Measurements from ENCODE around the gene CTNNA3.

CTNNA3 gene

DNA sequence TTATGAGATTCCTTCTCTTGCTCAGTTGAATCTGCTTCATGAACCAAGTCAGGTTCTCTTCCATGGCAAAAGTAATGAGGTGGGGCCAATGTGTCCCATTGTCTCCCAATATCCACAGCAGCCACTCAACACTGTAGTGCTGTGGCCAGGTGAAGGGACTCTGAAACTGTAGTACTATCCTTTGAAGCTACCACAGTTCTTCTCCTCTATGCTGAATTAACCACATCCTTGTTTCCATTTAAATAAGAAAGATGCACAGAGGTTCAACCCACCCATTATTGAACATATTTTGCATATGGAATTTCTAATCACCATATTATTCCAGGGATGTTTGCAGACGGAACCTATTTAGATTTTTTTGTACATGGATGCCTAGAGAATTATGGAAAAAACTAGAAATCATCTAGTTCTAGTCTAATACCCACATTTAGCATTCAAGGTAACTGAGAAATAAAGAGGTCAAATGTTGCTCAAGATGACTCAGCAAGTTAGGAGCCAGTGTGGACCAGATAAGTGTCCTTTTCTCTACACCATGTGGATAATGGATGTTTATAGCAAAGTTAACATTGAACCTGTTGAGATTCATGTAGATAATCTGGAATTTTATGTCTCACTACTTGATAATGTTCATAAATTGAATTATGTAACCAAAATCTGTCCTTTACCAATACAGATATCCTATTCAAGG is 705.7 kb downstream of the CTNNA3 start:
- Histone ChIP-seq H4K20me1 (ENCODE audit: low read depth, low read length) (no peaks in the 10 kb centered on the region), H3K79me2 (ENCODE audit: insufficient read depth, low read length) (no peaks in the 10 kb centered on the region), H3K9me3 (ENCODE audit: insufficient read depth, low read length) (no peaks in the 10 kb centered on the region), H3K27ac (ENCODE audit: low read depth, low read length) (no peak overlapping the region), H3K36me3 (ENCODE audit: low read length) (no peaks in the 10 kb centered on the region), H3K4me2 (ENCODE audit: low read depth, low read length, poor library complexity, severe bottlenecking) (no peak overlapping the region), H2AFZ (ENCODE audit: low read depth, low read length, severe bottlenecking) (no peak overlapping the region), H3K27me3 (ENCODE audit: low read length) (no peaks in the 10 kb centered on the region), H3K9me2 (replicated peaks; ENCODE audit: insufficient read depth, low read length) (no peaks in the 10 kb centered on the region), H3K4me3 (ENCODE audit: insufficient read depth, low read length, poor library complexity, severe bottlenecking) (no peak overlapping the region), H3K9ac (ENCODE audit: low read length) (no peak overlapping the region), H3F3A (ENCODE audit: insufficient read depth) (no peaks in the 10 kb centered on the region)
- TF ChIP-seq, protein P1, sequence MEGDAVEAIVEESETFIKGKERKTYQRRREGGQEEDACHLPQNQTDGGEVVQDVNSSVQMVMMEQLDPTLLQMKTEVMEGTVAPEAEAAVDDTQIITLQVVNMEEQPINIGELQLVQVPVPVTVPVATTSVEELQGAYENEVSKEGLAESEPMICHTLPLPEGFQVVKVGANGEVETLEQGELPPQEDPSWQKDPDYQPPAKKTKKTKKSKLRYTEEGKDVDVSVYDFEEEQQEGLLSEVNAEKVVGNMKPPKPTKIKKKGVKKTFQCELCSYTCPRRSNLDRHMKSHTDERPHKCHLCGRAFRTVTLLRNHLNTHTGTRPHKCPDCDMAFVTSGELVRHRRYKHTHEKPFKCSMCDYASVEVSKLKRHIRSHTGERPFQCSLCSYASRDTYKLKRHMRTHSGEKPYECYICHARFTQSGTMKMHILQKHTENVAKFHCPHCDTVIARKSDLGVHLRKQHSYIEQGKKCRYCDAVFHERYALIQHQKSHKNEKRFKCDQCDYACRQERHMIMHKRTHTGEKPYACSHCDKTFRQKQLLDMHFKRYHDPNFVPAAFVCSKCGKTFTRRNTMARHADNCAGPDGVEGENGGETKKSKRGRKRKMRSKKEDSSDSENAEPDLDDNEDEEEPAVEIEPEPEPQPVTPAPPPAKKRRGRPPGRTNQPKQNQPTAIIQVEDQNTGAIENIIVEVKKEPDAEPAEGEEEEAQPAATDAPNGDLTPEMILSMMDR (IDR thresholded peaks at IDR 0.05; ENCODE audit: insufficient read depth, low read length, poor library complexity, severe bottlenecking) = no peak
- TF ChIP-seq EZH2phosphoT487 (conservative IDR thresholded peaks at IDR 0.05; ENCODE audit: low read length) = no peak

DNA sequence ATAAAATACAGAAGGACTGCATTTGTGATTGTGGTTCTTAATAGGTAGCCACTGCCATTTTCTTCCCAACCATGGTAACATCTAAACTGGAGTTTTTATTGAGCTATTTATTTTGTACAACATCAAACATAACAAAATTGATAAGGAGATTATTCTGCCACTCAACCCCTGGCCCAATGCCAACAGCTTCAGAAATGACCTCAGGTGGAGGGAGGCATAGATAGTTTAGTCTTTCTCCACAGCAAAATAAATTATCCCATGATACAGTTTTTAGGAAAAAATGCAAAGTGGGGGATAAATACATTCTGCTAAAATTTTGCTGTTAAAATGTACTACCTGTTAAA is 712.5 kb downstream of the CTNNA3 start:
- Histone ChIP-seq H2AFZ (ENCODE audit: low read depth, low read length, severe bottlenecking) (no peak overlapping the region), H3K36me3 (ENCODE audit: low read length) (no peaks in the 10 kb centered on the region), H3K27ac (ENCODE audit: low read depth, low read length) (no peak overlapping the region), H3K27me3 (ENCODE audit: low read length) (no peaks in the 10 kb centered on the region), H4K20me1 (ENCODE audit: low read depth, low read length) (no peaks in the 10 kb centered on the region), H3F3A (ENCODE audit: insufficient read depth) (no peaks in the 10 kb centered on the region), H3K4me2 (ENCODE audit: low read depth, low read length, poor library complexity, severe bottlenecking) (no peak overlapping the region), H3K9me2 (replicated peaks; ENCODE audit: insufficient read depth, low read length) (no peaks in the 10 kb centered on the region), H3K9me3 (ENCODE audit: insufficient read depth, low read length) (no peaks in the 10 kb centered on the region), H3K79me2 (ENCODE audit: insufficient read depth, low read length) (no peaks in the 10 kb centered on the region), H3K9ac (ENCODE audit: low read length) (no peak overlapping the region), H3K4me3 (ENCODE audit: insufficient read depth, low read length, poor library complexity, severe bottlenecking) (no peak overlapping the region)
- TF ChIP-seq, protein P1 (IDR thresholded peaks at IDR 0.05; ENCODE audit: insufficient read depth, low read length, poor library complexity, severe bottlenecking) = no peak

DNA sequence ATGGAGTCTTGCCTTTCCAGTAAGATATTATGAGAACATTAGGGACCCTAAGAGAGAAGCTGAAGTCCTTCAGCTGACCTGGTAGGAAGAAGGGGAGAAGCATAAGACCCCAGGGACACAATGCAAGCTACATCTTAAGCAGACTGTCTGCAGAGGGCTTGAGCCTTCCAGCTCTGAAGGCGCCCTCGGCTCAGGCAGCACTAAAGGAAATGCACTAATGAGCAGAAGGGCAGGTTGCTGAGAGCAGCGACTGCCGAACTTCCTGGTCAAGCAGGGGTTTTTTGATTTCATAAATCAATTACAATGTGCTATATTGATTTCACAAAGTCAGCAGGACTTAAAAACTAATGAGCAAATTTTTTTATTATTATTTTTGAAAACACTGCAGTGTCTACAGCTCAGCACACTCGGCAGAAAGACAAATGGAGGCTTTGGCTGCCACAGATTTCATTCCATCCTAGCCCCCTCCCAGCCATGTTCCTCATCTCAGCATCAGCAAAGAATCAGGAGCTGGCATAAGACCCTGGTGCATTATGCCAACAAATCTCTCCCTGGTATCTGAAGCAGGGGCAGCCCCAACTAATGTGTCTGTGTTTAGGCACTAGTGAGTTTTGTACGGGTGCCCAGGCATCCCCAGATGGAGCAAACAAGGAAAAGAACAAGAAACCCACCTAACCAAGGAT is 713.1 kb downstream of the CTNNA3 start:
- Histone ChIP-seq H3K36me3 (ENCODE audit: low read length) (no peaks in the 10 kb centered on the region), H3K27ac (ENCODE audit: low read depth, low read length) (no peak overlapping the region), H3K79me2 (ENCODE audit: insufficient read depth, low read length) (no peaks in the 10 kb centered on the region), H3K27me3 (ENCODE audit: low read length) (no peaks in the 10 kb centered on the region), H3K9ac (ENCODE audit: low read length) (no peak overlapping the region), H2AFZ (ENCODE audit: low read depth, low read length, severe bottlenecking) (no peak overlapping the region), H3K9me2 (replicated peaks; ENCODE audit: insufficient read depth, low read length) (no peaks in the 10 kb centered on the region), H3K4me2 (ENCODE audit: low read depth, low read length, poor library complexity, severe bottlenecking) (no peak overlapping the region), H3F3A (ENCODE audit: insufficient read depth) (no peaks in the 10 kb centered on the region), H3K4me3 (ENCODE audit: insufficient read depth, low read length, poor library complexity, severe bottlenecking) (no peak overlapping the region), H3K9me3 (ENCODE audit: insufficient read depth, low read length) (no peaks in the 10 kb centered on the region), H4K20me1 (ENCODE audit: low read depth, low read length) (no peaks in the 10 kb centered on the region)
- TF ChIP-seq EZH2phosphoT487 (conservative IDR thresholded peaks at IDR 0.05; ENCODE audit: low read length) = no peak
- TF ChIP-seq, protein P1 (IDR thresholded peaks at IDR 0.05; ENCODE audit: insufficient read depth, low read length, poor library complexity, severe bottlenecking) = no peak
